ENCODE results near the gene TNFRSF4. TPM values are rescaled to one million over a fixed set of nuclear protein-coding genes. Genes with fewer than 3 reads are reported as not detected.

TNFRSF4 gene
- polyA plus RNA-seq, 2 of the 4 experiments (the other 2 are of a cell fraction) = not detected

GRCh38 chr1:1168451-1169411 lies 45.2 kb downstream of the TNFRSF4 start (continued):
- TF ChIP-seq MAZ (IDR thresholded peaks at IDR 0.05; ENCODE audit: borderline replicate concordance, low read depth, low read length) = no peak
- TF ChIP-seq NFE2L2 (conservative IDR thresholded peaks at IDR 0.05; ENCODE audit: low read length) = no peak
- TF ChIP-seq, protein P1, sequence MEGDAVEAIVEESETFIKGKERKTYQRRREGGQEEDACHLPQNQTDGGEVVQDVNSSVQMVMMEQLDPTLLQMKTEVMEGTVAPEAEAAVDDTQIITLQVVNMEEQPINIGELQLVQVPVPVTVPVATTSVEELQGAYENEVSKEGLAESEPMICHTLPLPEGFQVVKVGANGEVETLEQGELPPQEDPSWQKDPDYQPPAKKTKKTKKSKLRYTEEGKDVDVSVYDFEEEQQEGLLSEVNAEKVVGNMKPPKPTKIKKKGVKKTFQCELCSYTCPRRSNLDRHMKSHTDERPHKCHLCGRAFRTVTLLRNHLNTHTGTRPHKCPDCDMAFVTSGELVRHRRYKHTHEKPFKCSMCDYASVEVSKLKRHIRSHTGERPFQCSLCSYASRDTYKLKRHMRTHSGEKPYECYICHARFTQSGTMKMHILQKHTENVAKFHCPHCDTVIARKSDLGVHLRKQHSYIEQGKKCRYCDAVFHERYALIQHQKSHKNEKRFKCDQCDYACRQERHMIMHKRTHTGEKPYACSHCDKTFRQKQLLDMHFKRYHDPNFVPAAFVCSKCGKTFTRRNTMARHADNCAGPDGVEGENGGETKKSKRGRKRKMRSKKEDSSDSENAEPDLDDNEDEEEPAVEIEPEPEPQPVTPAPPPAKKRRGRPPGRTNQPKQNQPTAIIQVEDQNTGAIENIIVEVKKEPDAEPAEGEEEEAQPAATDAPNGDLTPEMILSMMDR (IDR thresholded peaks at IDR 0.05) = no peak
- TF ChIP-seq CEBPB (IDR thresholded peaks at IDR 0.05) = no peak

DNA sequence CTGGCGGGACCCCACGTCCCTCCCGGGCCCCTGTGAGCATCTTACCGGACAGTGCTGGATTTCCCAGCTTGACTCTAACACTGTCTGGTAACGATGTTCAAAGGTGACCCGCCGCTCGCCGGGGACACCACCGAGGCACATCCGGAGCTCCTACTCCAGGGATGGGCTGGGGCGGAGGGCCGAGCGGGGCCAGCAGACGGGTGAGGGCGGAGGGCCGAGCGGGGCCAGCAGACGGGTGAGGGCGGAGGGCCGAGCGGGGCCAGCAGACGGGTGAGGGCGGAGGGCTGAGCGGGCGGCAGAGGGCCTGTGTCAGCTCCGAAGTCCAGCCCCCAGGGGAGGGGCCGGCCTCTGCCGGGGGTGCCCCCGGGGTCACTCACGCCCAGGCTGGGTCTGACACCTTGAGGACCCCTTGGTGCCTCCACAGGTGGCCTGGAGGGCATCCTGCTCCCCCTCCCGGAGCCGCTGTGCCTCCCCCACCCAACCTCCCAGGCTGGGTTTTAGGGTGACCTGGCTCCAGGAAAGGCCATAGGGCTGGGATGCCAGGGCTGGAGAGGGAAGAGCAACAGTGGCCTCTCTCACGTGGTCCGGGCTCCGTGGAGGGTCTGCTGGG lies 46.0 kb downstream of the TNFRSF4 start:
- no peak for DNase-seq (ENCODE audit: low read depth in 1 of 2, low spot score in 1 of 2)
- POLR2A ChIA-PET = interaction anchor here (1.0 kb wide), 1 partner anchor 10 kb away, joined by 3 read pairs; no protein-coding TSS in a partner anchor
- TF ChIP-seq, protein P2, sequence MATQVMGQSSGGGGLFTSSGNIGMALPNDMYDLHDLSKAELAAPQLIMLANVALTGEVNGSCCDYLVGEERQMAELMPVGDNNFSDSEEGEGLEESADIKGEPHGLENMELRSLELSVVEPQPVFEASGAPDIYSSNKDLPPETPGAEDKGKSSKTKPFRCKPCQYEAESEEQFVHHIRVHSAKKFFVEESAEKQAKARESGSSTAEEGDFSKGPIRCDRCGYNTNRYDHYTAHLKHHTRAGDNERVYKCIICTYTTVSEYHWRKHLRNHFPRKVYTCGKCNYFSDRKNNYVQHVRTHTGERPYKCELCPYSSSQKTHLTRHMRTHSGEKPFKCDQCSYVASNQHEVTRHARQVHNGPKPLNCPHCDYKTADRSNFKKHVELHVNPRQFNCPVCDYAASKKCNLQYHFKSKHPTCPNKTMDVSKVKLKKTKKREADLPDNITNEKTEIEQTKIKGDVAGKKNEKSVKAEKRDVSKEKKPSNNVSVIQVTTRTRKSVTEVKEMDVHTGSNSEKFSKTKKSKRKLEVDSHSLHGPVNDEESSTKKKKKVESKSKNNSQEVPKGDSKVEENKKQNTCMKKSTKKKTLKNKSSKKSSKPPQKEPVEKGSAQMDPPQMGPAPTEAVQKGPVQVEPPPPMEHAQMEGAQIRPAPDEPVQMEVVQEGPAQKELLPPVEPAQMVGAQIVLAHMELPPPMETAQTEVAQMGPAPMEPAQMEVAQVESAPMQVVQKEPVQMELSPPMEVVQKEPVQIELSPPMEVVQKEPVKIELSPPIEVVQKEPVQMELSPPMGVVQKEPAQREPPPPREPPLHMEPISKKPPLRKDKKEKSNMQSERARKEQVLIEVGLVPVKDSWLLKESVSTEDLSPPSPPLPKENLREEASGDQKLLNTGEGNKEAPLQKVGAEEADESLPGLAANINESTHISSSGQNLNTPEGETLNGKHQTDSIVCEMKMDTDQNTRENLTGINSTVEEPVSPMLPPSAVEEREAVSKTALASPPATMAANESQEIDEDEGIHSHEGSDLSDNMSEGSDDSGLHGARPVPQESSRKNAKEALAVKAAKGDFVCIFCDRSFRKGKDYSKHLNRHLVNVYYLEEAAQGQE (IDR thresholded peaks at IDR 0.05) = no peak
- TF ChIP-seq RARB (CRISPR knock-in tag; IDR thresholded peaks at IDR 0.05) (no peak), NPAS2 (CRISPR knock-in tag; IDR thresholded peaks at IDR 0.05; ENCODE audit: borderline replicate concordance) (no peak), HMGXB4 (CRISPR knock-in tag; IDR thresholded peaks at IDR 0.05; ENCODE audit: borderline replicate concordance) (no peak), RCOR1 (IDR thresholded peaks at IDR 0.05; ENCODE audit: low read depth, low read length) (no peak), MYC (IDR thresholded peaks at IDR 0.05; ENCODE audit: borderline replicate concordance, low read length) (no peak), HOXB13 (CRISPR knock-in tag; IDR thresholded peaks at IDR 0.05; ENCODE audit: low read depth) (no peak), POLR2AphosphoS2 (conservative IDR thresholded peaks at IDR 0.05; ENCODE audit: low read length) (no peak), ESRRA (IDR thresholded peaks at IDR 0.05; ENCODE audit: borderline replicate concordance, low read length) (no peak), MAFK (IDR thresholded peaks at IDR 0.05; ENCODE audit: partially characterized antibody) (no peak)
- TF ChIP-seq, protein P3, sequence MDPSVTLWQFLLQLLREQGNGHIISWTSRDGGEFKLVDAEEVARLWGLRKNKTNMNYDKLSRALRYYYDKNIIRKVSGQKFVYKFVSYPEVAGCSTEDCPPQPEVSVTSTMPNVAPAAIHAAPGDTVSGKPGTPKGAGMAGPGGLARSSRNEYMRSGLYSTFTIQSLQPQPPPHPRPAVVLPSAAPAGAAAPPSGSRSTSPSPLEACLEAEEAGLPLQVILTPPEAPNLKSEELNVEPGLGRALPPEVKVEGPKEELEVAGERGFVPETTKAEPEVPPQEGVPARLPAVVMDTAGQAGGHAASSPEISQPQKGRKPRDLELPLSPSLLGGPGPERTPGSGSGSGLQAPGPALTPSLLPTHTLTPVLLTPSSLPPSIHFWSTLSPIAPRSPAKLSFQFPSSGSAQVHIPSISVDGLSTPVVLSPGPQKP (IDR thresholded peaks at IDR 0.05; ENCODE audit: low read depth, low read length) = no peak
- TF ChIP-seq, protein P1 (IDR thresholded peaks at IDR 0.05) = no peak
- FAIRE-seq = no peak
- ATAC-seq = no peak
- Histone ChIP-seq H3K4me1 (peaks cover 14% of the 10 kb centered on the region; the same call in 2 of the 3 replicates), H3K27ac (no peak overlapping the region), H3K9me3 (no peaks in the 10 kb centered on the region), H3K4me3 (no peak overlapping the region), H3K4me2 (no peak overlapping the region)
- CTCF ChIA-PET = interaction anchor here (0.5 kb wide), 1 partner anchor 20 kb away, joined by 3 read pairs; no protein-coding TSS in a partner anchor
- WGBS (ENCODE audit: missing lambda C conversion rate) = 92% methylated on average over 11 of the region's 36 CpGs

All from A549 (cell line).